HG03060 (cell line): Measurements from ENCODE around the gene GJB1.
"Not testable (repeated sequence)": the region's sequence is repeated elsewhere in the genome, so short reads cannot be mapped to it uniquely, and the experiment has no call there.

Source experiments
- ATAC-seq: cut with Tn5 transposase; IDR thresholded peaks from one replicate; pipeline ENCODE4 v1.9.1; 2021; ENCODE audit warnings: low read depth, moderate number of reproducible peaks; ENCODE audit not compliant: unreplicated experiment

GJB1 gene

DNA sequence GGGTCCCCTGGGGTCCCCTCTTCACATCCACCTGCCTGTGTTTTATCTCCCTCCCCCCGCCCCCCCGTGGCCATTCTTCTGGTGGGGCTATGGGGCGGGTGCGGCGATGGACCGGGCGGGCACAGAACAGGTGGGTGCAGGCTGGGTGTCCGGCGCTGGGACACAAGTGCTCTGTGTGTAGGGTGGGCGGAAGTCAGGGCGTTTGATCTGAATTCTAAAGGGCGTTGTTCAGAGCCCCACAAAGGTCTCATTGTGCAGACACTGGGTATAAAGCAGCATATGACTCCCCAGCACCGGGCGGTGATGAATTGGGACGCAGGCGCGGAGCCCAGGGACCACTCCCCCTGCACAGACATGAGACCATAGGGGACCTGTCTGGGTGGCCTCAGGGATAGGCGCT lies at the start of gene GJB1:
TSS of gene GJB1 (plus strand) at position 296 of the 400 bp plus-strand sequence. CDS start 484 bp downstream, outside the sequence.
- no peak for ATAC-seq

DNA sequence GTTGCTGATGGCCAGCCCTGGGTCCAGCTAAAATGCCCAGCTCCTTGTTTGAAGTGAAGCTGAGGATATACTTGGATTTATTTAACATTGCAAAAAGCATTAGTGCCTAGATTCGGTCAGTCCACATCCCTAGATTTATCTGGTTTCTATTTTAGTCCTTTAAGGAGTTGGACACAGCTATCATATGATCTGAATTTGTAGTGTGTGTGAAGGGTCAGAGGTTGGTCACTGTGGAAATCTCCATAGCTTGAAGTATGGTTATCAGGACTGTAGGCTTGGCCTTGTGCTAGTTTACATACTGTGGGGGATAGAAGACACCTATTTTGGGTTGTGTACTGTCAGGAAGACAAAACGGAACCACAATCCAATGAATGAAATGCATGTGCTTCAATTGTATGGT lies 49.6 kb upstream of the GJB1 start:
- ATAC-seq: no peak

DNA sequence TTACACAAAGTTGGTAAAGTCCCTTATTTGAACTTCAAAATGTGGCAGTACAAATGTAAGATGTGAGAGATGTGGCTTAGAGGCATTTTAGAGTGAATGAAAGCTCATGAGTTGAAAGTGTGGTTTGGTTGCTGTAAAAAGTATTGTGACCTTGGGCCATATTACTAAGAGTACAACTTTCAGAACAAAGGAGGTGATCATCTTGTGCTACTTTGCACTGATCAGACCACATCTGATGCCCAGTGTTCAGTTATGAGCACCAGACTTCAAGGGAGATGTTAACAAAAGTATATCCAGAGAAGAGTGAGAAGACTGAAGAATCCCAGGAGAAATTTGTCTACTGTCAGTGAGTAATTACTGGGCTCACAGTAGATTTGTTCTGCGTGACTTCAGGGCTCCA lies 48.2 kb upstream of the GJB1 start:
- no peak for ATAC-seq

DNA sequence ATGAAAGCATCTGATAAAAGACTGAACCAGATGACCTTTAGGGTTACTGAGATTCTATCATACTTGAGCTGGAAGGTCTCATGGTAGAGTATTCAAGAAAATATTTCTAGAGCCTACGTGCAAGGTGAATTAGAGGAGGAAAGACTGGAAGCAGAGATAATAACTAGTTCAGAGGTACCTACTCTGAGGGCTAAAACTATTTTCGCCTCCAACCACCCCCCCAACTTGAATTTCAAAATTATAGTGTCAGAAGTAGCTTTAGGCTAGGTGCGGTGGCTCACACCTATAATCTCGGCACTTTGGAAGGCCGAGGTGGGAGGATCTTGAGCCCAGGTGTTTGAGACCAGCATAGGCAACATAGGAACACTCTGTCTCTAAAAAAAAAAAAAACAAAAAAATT lies 47.5 kb upstream of the GJB1 start:
- no peak for ATAC-seq

DNA sequence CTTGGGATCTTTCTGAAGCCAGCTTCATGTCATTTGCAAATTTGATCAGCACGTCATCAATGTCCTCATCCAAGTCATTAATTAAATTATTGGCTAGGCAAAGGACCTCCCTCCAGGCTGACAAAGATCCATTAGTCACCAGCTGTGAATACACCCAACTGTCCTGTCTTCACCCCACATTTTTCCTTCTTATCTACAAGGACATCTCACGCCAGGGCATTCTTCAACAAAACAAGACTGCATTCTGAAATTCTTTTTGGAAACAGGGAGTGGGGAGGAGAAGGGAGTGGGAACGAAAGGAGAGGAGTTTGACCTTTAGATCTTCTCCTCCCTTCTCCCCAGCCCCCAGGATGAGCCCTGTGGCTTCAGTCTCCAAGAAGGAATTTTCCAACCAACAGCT lies 45.7 kb upstream of the GJB1 start:
- no peak for ATAC-seq

DNA sequence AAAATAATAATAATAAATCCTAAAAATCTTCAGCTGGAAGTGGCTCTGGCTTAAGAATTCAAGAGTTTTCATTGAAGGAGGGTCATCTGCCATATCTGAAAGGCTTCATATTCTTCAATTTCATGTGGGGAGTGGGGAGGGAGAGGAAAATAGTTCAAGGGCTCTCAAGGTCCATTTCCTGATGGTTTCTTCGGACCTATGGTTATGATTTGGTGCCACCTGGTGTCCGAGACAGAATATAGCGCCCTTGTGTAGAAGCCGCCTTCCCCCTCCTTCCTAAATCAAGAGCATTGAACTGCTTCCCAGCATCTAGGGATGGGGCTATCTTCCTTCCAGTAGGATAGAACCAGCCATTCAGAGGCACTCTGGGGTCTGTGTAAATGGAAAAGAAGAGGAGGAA lies 44.1 kb upstream of the GJB1 start:
- ATAC-seq: no peak

DNA sequence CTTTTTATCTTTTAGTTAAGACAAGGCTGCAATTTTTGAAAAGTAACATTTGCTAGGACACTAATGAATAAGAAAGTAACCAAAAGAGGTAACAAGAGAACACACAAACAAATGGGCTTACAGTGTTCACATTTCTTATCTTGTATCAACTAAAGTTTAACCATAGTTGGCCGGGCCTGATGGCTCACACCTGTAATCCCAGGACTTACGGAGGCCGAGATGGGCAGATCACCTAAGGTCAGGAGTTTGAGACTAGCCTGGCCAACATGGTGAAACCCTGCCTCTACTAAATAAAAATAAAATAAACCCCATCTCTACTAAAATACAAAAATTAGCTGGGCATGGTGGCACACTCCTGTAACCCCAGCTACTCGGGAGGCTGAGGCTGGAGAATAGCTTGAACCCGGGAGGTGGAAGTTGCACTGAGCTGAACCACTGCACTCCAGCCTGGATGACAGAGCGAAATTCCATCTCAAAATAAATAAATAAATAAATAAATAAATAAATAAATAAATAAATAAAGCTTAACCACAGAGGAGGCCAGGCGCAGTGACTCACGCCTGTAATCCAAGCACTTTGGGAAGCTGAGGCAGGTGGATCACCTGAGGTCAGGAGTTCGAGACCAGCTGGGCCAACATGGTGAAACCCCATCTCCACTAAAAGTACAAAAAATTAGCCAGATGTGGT lies 42.3 kb upstream of the GJB1 start:
- not testable (repeated sequence) for ATAC-seq

DNA sequence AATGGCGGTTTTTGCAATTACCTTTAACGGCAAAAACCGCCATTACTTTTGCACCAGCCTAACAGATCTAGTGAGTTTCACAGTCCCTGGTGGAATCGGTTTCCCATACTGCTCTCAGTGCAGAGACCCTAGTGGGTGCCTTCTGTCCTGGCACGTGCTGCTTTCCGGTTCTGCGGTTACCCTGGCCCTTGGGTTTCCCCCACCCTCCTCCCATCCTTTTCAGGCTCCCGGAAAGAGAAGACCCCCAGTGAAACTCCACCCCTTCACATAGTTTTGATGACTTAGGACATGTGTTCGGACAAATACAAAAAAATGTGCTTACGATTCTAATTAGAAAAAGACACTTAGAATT lies 41.5 kb upstream of the GJB1 start:
- peak; percentile 12 for ATAC-seq

DNA sequence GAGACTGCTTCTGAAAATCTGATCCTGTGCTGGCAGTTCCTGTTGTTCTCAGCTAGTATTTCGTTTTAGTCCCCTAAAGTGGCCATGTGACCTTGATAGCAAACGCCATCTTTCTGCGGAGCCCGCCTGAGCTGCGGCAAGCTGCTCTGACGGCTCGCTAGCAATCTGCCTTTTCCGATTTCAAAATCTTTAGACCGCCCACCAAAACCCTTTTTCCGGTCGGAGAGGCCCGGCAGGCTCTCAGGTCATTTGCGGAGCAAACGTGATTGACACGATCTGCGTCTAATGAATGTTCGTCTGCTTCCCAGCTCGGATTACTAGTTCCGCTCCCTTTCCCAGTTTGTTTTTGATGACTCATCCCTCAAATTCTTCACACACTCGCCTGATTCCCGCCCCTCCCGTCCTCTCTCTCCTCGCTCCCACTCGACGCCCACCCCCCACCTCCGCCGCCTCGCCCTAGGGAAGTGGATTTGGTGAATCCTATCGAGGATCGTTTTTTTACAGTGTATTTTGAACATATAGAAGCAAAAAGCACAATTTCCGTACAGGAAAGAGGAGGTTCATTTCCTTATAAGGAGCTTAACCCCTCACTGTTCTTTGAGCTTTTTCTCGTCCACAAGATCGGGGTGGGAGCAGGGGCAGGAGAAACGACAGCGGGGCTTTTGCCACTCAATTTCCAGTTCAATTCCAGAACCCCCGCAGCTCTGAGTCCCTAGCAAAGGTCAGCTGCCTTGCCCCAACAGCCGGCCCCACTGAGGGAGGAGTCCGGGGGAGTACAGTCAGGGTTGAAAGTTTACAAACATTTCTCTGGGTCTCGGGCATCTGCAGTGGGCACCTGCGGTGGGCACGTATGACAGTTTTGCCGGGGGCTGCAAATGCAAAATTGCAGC lies 40.9 kb upstream of the GJB1 start:
- peak; percentile 79 for ATAC-seq

DNA sequence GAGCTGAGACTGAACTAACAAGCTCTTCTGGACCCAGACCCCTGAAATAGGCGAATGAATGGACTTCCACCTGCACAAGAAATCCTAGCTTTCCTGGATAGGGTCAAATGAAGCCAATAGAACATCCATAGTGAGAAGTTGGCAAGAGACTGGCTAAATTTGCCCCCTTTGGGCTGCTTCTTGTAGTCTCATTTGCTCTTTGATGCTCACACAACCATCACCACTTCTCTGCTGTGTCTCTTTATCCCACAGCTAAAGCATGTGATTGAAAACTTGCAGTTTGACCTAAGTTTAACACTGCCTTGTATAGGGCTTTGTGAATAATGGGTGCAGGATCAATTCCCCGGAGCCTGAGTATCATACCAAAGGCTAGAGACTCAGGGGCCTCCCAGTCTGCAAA lies 40.2 kb upstream of the GJB1 start:
- no peak for ATAC-seq

DNA sequence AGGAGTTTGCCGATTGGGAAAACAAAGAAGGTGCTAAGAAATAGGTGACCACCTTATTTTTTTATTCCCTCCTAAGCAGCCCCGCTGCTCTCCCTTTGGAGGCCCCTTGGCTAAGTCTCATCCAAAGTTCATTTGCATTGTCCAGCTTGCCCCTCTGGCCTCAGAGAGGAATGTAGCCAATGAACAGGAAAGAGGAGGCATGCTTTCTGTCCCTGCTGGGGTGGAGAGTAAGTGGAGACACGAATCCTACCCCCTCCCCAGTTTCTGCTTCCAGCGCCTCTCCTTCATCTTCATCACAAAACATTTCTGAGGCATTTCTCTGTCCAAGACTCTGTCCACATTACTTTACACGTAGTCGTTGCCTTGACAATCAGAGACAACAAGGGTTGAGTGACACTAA lies 39.7 kb upstream of the GJB1 start:
- ATAC-seq: no peak

DNA sequence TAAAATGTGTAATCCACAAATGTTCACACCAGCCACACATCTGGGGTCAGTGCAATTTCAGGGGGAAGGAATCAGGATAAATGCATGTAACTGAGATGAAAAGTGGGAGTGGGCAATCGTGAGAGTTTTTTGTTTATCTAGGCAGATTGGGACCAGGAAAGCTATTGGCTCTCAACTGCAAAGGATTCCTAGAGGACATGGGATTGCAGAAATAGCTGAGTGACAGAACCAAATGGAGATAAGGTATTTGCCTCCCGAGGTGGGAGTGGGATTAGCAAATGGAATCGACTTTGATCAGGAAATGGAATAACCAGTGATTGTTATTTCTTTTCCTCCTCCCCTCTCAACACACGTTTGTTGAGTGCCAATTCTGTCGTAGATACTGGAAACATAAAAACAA lies 38.9 kb upstream of the GJB1 start:
- ATAC-seq: no peak

DNA sequence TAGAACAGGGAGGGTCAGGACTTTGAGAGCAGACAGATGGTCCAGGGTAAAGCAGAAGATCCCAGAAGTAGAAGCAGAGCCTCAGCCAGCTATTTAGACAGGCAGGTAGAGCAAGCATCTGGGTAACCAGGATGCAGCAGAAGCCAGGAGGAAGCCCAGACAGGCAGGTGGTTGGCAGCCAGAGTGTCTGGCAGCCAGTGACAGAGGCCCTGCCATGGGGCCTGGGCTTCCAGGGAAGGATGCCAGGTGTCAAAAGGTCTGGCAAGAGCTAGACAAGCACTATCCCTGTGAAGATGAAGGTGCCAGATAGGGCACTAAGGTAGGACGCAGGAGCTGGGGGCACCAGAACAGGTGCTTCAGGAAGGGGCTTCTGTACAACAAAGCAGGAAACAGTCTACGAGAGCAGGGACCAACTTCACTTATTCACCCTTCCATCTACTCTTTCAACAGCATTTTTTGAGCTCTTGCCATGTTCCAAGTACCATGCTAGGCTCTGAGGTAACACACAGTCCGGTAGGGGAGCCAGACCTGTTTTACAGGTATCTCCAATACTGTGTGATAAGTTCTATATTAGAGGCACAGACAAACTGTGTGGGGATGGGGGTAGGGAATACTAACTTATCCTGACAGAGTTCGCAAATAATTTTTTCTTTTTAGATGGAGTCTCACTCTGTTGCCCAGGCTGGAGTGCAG lies 38.1 kb upstream of the GJB1 start:
- ATAC-seq: no peak

DNA sequence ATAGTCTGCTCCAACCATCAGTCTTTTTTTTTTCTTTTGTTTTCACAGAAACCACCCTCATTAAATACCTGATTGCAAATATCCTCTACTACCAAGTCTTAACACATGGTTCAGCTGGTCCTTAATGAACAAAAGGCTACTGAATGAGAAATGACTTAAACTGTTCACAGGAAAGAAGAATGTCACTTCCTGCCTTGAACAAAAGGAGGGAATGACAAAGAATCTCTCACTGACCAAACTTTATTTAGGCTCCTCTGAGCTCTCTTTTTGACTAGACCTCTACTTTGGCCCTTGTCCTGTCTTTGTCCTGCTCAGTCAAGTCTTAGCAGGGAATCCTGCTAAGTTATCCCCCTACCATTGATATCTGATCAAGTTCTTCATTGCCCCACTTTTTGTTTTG lies 31.8 kb upstream of the GJB1 start:
- ATAC-seq: no peak

DNA sequence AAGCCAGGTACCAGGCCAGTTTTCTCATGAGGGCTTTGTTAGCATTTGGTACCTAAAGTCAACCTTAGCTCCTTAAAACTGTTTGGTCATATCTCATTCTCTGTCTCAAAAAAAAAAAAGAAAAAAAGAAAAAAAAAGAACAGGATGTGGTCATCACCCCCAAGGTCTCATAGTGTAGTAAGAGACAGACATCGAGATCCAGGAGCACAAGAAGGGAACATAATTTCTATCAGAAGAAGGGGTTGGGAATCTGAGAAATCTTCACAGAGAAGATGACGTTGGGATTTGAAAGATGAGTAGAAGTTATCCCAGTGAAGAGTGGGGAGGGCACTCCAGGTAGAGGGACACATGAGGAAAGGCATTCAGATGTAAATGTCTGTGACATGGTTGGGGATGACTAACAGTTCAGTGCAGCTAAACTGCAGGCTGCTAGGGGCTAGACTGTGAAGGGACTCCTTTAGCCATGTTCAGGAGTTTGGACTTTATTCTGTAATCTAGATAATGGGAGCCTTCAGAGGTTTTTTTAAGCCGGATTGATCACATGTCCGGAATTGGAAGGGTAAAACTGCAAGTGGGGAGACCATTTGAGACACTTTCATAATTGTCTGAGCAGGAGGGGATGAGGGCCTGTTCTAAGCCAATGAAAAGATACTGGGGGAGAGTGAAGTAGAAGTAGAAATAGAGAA lies 26.9 kb upstream of the GJB1 start:
- no peak for ATAC-seq

DNA sequence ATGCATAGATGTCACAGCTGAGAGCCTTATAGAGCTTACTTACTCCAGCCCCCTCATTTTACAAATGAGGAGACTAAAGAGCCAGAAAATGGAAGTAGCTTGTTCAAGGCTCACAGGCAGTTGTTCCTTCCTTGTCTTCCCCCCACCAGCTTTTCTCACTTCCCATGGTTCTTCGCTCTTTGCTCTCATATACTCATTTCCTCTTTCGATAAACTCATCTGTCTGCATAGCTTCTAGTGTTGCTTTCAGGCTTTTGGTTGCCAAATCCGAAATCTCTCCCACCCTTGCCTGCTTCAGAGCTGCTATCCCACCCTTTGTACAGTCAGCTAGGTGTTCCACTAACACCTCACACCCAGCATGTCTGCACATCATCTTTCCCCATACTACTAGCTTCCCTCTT lies 25.0 kb upstream of the GJB1 start:
- ATAC-seq: no peak

DNA sequence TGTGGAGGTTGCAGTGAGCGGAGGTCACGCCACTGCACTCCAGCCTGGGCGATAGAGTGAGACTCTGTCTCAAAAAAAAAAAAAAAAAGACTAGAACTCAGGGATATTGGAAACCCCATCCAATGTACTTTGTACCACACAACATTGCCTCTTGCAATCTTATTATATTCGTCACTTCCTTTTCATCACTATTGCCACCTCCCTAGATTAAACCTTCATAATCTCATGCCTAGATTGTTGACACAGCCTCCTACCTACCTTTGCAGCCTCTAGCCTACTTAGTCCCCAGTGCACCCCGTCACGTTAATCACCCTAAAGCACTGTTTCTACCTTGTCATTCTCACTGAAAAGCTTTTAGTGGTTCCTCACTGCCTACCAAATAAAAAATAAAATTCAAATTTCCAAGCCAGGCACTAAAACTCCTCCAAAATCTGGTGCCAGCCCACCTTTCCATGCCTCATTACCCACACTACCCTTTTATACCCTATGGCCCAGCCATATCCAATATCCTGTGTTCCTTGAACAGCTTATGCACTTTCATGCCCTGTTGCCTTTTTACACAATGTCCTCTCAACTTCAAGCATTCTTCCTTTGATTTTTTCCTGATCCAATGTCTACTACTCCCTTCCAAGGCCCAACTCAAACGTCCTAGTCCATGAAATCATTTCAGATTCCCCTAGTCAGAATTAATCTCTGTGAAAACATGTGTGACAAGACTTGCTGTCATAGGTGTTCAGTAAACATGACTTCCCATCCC lies 23.6 kb upstream of the GJB1 start:
- no peak for ATAC-seq

DNA sequence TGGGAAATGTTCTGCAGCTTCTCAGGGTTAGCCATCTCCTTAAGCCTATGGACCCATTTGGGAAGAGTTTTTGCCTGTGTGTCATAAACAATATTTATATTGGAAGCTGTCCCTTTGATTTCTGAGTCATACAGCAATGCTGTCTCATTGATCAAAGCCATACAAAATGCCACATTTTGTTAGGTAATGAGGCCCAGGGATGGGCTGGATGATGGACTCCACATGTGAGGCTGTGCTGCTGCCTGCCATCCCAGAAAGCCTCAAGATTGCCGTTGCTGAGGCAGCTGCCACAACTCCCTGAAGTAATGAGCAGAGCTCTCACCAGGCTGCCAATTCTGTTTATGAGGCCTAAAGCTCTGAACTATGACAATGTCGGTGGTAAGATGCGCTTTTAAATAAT lies 12.2 kb upstream of the GJB1 start:
- no peak for ATAC-seq

DNA sequence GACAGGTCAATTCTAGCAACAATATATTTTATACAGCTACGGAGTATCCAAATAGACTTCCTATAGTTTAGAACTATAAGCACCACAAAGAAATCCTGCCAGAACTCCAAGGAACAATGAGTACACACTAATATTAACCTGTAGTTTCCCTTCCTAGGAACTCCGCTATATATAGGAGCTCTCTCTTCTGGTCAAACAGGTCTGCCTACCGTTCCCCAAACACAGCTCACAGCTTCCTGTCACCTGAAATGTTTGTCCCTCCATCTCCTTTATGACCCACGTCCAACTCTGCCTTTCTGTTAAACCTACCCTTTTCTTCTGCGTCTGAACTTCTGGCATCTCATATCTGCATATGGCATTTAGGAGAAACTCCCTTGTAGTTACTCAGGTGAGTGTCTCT lies 10.5 kb upstream of the GJB1 start:
- no peak for ATAC-seq

DNA sequence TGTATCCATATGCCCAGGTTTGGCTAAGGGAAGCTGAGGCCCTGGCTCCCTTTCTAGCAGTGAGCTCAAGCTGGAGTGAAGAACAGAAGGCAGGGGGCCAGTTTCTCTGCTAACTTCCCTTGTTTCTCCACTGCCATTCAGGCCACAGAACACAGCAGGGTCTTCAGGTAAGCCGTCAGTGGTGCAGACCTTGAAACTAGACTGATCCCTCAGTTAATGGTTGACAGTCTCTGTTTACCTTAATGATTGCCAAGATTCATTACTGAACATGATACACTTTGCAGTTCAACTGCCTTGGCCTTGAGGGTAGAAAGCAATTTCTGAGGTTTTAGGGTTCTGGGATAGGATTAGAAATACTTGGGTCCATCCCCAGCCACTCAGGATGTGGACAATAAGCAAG lies 8.9 kb upstream of the GJB1 start:
- ATAC-seq: no peak
